Measurements from ENCODE around the gene FAM193B.
A peak's percentile ranks its signal among the peaks of the same experiment; 100 is the strongest.

Gene FAM193B

DNA sequence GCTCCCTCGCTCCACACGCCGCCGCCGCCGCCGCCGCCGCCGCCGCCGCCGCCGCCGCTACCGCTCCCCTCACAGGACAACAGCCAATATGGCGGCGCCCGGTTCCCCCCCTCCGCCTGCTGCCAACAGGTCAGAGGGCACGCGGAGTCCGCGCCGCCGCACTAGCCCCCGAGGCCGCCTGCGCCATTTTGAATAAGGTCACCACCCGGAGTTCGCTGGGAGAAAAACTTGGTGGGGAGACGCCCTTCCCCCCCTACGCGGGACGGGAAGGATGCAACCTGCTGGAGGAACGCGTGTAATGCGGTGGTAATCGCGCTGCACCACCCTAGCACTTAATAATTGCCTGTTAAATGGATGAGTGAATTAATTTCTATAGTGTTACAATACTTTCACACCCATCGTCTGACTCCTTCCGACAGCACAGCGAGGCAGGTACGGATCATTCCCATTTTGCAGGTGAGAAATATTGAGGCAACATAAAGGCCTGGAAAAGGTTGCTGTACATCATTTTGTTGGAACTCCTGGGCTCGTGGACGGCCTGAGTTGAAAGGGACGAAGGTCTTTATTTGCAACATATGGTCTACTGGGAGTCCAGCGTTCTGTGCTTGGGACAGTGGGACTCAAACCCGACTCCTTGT is at the start of gene FAM193B:
Gene FAM193B, minus strand, starts transcription at position 90 of the 638 bp plus-strand sequence. CDS start 105 bp downstream, outside the sequence.
- peak; percentile 67 for DNase-seq

DNA sequence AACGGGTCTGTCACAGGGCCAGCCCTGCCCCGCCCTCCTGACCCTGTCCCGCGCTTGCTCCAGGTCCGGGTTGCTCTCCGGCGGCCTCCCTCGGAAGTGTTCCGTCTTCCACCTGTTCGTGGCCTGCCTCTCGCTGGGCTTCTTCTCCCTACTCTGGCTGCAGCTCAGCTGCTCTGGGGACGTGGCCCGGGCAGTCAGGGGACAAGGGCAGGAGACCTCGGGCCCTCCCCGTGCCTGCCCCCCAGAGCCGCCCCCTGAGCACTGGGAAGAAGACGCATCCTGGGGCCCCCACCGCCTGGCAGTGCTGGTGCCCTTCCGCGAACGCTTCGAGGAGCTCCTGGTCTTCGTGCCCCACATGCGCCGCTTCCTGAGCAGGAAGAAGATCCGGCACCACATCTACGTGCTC is 49.8 kb upstream of the FAM193B start:
- no peak for DNase-seq

DNA sequence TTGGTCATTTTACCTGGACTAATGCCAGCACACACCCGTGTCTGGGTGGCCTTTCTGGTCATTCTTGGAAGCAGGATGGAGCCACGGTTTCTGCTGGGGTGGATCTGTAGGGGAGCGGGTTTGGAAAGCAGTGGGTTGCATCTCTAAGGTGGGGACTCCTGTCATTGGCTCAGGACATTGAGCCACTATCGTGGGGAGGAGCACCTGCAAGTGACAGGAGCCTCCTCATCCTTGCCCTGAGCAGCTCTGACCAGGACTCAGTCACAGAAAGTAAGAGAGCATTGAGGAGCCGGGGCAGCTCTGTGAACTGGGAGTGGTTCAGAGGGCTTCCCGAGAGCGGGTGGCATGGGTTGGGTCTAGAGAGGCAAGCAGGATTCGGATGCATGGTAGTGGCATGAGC is 49.3 kb upstream of the FAM193B start:
- DNase-seq, result no peak

DNA sequence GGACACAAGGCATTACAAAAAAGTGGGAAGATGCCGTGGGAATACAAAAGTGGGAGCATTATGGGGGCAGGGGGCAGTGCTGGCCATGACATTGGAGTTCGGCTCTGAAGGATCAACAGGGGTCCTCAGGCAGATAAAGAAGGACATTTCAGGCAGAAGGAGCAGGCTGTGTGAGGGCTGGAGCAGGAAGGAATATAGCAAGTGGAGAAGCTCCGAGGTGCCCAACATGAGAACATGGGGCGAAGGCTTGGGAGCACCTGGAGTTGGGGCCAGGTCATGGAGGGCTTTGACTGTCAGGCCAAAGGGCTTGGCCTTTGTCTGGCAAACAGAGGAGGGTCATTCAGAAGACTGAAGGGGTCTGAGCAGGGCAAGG is 48.1 kb upstream of the FAM193B start:
- DNase-seq, result no peak

DNA sequence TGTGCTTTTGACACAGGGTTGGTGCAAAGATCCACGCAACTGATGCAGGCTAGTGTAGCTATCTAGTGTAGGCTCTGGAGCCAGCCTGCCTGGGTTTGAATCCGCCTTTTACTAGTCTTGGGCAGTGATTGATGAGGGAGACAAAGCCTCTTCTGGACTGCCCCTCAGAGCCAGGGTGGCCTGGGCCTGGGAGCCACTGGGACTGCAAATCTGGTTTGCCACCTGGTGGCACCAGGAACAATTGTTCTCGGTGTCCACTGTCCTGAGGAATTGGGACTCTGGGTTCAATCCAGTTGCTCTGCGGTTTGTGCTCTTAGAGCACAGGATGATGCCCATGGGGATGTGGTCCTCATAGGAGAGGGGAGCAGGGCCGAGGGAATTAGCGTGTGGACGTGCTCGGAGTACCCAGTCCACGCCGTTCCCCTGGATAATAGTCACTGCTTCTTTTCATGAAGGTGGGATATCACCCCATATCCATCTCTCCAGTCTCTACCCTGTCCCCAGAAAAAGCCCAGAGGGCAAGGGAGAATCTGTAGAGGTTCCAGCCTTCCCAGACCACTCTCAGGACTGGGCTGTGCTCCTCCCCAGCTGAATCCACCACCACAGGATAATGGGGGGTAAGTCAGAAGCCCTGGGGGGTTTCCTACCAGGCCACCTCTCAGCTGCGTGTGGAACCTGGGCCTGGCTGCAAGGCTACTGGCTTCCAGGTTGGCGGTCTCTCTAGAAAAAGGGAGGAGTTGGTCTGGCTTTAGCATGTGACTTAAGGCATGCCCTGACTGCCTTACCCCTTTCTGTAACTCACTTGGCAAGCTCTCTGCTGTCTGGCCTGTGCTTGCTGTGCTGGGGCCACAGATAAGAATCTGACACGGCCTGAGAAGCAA is 47.5 kb upstream of the FAM193B start:
- no peak for DNase-seq

DNA sequence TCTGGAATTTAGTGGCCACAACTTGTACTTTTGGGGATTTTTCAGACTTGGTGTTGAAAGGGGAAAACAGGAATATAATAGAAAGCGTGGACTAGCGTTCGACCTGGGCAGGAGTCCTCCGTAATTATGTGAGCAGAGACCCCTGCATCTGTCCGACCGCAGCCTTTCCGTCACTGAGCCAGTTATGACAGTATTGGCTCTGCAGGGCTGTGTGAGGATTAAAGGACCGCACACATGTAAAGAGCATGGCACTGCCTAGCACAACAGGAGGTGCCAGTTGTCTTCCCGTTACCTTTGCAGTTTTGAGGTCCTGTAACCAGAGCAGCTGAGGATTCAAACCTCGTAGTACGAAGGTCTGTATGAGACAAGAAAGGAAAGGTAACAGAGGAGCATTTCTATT is 46.8 kb upstream of the FAM193B start:
- DNase-seq, result no peak

DNA sequence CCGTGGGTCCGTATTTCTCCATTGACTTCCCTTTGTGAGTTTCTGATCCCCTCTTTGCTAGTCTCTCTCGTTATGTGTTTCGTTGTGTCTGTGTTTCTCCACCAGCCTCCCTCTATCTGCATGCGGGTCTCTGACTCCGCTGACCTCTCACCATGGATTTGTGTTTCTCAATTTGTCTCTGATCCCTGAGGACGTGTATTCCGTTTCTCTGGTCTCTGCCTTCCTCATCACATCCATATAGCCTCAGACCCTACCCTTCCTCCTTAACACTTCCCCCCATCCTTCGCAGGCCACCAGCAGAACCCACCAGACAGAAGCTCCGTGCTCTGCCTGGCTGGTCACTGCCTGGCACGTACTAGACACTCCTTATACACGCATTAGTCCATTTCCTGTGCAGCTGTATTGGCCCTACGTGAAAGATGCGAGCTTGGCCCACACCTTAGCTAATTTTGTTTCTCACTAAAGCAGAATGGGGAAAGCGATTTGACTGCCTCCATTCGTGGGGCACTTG is 46.2 kb upstream of the FAM193B start:
- DNase-seq, result no peak

DNA sequence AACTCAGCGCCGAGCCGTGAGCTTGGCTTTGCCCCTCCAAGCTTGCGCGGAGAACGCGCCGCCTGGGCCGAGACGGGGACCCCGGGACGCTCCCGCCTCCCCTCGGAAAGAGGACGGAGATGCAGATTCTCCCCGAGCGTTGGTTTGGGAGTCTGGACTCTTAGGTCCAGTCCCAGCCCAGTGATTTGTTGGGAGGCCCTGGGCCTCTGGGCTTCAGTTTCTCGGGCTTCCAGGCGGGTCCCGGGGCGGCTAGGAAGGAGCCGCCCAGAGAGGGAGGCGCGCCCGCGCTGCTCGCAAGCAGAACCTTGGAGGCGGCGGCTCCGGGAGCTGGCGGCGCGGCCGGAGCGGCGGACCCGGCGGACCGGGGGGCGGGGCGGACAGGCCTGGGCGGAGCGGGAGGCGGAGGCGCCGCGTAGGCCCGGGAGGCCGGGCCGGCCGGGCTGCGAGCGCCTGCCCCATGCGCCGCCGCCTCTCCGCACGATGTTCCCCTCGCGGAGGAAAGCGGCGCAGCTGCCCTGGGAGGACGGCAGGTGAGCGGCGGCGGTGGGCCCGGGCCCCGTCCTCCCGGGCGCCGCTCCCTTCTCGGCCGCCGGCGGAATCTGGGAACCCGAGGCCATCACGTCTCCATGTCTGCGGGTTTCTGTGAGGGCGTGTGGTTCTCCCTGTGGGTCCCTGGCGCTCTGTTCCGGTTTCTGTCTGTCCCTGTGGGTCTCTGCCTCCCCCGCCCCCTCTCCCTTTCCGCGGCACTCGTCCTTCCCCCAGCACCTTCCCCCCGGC is 45.6 kb upstream of the FAM193B start, which contains the start of gene B4GALT7:
Gene B4GALT7, plus strand, starts transcription at position 402 of the 777 bp plus-strand sequence. Its CDS starts 79 bp downstream, at position 481.
- DNase-seq, result peak; percentile 53

DNA sequence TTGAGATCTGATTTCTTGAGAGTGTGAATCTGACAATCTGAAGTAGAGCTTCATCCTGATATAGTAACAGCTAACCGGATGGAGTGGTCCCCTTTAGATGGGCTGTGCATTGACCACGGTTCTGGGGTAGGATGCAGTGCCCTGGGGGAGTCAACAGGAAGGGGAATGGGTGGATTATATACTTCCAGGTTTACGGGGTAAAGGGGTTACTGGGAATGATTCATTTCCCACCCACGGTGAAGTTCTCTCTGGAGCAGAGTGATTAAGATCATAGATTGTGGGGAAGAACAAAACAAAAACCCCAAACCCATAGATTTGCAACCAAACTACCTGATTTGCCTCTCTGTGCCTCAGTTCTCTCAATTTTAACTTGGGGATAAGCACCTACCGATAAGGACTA is 44.1 kb upstream of the FAM193B start:
- no peak for DNase-seq

DNA sequence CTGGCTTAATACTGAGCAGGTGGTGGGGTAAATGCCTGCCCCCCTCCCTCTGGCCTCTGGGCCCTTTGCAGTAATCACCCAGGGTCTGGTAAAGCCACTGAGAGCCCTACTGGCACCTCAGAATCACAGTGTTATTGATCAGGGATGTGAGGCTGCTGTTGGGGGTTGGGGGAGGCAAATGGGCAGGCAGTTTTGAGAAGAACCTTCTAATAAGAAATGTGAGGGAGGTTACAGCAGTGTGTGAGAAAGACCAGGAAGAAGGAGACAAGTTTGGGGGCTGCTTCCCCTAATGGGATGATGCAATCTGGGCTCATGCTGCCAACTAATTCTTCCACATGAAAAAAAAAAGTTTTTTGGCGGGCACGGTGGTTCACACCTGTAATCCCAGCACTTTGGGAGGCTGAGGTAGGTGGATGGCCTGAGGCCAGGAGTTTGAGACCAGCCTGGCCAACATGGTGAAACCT is 42.4 kb upstream of the FAM193B start:
- no peak for DNase-seq

DNA sequence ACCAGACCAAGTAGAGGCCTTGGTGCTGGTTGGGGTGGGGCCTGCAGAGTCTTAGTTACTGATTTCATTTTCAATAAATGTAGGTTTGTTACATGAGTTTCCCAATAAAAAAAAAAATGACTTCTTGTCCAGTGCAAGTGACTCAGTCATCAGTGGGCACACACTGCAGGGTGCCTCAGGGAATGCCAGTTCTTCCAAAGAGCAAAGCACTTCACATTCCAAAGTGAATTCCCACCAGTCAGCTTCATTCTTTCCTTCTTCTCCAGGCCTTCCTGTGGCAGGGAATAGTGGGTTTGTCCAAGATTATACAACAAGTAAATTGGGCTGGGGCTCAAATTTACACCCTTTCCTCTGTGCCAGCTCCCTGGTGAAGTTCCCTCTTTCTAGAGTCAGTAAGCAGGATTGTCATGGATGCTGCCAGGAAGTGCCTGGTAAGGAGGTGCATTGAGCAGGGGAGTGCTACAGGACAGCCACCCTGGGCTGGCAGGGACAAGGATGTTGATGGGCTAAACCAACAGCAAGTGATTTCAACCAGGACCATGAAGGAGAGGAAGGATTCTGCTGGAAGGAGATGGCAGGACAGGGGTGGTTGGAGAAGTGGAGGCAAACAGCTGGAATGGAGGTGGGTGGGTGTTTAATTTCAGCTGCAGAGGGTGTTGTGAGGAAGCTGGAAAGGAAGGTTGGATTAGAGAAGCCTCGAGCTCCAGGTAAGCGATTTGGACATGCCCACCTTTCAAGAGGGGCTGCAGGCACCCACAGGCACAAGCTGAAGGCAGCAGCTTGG is 41.8 kb upstream of the FAM193B start:
- DNase-seq, result no peak

DNA sequence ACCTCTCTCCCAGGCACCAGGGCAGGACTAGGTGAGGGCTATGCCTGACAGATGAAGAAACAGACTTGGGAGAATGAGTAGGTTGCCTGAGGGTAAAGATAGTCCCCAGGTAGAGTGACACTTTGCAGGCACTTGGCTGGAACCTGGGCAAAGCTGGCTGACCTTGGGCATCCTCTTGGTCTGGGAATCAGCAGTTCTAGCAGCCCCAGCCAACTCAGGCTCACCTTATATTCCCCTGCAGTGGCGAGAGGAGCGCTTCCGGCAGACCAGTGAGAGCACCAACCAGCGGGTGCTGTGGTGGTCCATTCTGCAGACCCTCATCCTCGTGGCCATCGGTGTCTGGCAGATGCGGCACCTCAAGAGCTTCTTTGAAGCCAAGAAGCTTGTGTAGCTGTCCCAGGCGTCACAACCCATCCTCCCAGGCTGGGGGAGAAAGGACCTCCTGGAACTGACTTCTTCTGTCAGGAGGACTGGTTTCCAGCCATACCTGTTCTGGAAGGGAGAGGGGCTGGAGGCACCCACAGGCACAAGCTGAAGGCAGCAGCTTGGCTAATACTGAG is 40.7 kb upstream of the FAM193B start:
- no peak for DNase-seq

DNA sequence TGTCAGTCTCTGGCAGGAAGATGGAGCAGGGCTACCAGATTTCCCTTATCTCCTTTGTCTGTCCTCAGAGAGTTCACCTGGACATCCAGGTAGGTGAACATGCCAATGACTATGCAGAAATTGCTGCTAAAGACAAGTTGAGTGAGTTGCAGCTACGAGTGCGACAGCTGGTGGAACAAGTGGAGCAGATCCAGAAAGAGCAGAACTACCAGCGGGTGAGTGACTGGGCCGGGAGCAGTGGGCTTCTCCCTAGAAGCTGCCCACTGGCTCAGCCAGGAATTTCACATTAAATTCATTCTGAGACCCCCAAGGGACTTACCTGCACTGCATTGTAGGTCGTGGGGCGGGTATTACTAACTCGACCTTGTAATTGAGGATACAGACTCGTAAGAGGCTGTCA is 39.7 kb upstream of the FAM193B start:
- DNase-seq, result no peak

DNA sequence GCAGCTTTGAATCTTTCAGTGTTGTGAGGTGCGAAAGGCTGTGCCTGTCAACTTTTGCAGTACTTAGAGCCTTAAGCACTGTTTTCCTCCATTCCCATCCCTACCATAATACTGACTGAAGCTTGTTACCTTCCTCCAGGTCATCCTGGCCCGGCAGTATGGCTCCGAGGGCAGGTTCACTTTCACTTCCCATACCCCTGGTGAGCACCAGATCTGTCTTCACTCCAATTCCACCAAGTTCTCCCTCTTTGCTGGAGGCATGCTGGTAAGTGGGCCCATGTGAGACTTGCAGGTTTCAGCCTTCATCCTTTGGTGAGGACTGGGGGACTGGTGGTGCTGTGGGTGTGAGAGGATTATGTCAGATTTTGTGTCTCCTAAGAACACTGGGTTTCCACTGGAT is 39.1 kb upstream of the FAM193B start:
- no peak for DNase-seq

DNA sequence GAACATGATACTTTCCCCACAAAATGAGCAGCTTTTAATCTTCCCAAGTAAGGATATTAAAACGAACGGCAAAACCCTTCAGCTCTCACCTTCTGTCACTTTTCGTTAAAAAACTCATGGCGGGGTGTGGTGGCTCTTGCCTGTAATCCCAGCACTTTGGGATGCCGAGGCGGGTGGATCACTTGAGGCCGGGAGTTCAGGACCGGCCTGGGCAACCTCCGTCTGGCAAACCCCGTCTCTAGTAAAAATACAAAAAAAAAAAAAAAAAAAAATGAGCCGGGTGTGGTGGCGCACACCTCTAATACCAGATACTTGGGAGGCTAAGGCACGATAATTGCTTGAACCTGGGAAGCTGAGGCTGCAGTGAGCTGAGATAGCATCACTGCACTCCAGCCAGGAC is 38.5 kb upstream of the FAM193B start:
- DNase-seq, result no peak

DNA sequence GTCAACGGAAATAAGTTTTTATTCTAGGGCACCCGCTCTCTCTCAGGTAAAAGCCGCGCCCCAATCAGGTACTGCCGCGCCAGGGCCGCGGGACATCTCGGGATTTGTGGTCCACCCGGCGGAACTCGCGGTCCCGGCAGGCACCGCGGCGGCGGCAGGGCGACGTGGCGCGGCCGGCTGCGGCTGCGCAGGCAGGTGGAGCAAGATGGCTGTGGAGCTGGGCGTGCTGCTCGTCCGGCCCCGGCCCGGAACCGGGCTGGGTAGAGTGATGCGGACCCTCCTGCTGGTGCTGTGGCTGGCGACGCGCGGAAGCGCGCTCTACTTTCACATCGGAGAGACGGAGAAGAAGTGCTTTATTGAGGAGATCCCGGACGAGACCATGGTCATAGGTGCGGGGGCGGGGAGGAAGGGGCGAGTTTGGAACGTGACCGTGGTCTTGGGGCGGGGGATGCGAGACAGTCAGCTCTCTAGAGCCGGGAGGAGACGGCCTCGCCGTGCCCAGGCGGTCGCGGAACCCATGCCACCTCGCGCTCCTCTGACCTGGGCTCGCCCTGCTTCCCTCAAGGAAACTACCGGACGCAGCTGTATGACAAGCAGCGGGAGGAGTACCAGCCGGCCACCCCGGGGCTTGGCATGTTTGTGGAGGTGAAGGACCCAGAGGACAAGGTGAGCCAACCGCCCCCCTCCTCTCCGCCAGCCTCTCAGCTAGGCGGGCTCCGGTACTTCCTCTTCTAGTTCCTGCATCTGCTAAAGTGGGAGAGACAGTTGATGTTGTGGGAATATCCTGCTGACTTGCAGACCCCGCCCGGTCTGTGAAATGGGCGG is 37.9 kb upstream of the FAM193B start, which contains the start of gene TMED9:
Gene TMED9, plus strand, starts transcription at position 194 of the 825 bp plus-strand sequence. Its CDS starts 12 bp downstream, at position 206.
- peak; percentile 57 for DNase-seq

DNA sequence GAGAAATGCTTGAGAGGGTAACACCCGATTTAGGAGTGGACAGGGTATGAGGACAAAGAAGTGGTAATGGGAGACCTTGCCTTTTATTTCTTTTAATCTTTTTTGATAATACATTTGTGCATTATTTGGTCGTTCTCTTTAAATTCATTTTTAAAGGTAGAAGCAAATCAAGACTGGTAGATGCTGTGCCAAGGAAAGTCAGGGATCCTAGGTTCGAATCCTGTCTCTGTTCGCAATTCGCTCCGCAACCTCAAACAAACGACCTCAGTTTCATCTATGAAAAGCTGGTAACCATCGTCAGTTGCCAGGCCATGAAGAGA is 37.3 kb upstream of the FAM193B start:
- DNase-seq, result no peak

DNA sequence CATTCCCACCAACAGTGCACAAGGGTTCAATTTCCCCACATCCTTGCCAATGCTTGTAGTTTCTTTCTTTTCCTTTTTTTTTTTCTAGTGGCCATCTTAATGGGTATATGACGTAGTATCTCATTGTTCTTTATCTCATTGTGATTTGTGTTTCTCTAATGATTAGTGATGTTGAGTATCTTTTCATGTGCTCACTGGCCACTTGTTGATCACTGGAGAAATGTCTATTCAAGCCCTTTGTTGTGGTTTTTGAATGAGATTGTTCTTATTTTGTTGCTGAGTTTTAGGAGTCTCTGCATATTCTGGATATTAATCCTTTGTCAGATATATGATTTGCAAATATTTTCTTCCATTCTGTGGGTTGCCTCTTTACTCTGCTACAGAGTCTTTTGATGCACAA is 36.0 kb upstream of the FAM193B start:
- DNase-seq, result no peak

DNA sequence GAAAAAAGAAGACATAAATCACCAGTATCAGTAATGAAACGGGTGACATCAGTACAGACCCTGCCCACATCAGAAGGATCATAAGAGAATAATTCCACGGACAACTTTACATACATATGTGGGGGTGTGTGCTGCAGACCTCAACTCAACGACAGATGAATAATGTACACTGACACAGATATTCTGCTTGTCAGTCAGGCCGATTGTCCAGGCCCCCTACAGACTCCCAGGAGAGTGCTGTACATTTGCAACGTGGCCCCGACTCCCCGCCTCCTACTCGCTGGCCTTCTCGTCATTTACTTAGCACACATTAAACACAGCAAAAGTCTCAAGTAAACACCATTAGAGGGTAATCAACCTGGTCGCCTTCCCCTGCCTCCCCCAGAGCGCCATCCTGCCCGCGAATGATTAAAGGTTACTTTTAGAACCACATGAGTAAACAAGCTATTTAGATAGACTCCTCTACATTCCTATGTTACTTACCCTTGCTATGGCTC is 34.1 kb upstream of the FAM193B start:
- DNase-seq, result no peak

DNA sequence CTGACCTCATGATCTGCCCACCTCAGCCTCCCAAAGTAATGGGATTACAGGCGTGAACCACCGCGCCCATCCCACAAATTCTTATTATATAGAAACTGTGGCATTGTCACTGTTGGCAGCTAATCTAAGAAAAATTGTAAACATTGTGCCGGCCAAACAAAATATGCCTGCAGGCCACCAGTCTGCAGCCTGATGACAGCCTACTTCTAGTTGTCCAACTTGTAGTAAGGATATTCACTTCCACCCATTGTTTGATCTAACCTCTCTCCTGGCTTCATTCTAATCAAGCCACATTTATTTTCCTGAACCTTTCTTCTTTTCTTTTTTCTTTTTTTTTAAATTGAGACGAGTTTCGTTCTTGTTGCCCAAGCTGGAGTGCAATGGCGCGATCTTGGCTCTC is 24.0 kb upstream of the FAM193B start:
- no peak for DNase-seq

DNA sequence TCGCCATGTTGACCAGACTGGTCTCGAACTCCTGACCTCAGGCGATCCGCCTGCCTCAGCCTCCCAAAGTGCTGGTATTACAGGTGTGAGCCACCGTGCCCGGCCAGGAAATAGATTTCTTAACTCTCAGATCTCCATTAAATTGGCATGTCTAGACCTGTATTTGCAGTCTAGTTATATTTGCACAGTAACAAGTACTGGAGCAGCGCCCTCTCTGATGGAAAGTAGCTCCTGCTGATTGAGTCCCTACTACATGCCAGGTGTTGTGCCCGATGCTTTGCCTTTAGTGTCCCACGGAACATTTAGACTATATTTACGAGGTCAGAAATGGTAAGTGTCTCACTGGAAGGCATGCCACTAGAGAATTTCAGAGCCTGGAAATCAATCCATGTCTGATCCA is 21.8 kb upstream of the FAM193B start:
- DNase-seq, result no peak
